Measurements from ENCODE around the gene HDAC4. TPM values are rescaled to one million over a fixed set of nuclear protein-coding genes. Genes with fewer than 3 reads are reported as not detected.
A peak's percentile ranks its signal among the peaks of the same experiment; 100 is the strongest.

The HDAC4 gene
- total RNA-seq, 2 experiments from 2014 or later = 22.6 to 24.5 TPM

DNA sequence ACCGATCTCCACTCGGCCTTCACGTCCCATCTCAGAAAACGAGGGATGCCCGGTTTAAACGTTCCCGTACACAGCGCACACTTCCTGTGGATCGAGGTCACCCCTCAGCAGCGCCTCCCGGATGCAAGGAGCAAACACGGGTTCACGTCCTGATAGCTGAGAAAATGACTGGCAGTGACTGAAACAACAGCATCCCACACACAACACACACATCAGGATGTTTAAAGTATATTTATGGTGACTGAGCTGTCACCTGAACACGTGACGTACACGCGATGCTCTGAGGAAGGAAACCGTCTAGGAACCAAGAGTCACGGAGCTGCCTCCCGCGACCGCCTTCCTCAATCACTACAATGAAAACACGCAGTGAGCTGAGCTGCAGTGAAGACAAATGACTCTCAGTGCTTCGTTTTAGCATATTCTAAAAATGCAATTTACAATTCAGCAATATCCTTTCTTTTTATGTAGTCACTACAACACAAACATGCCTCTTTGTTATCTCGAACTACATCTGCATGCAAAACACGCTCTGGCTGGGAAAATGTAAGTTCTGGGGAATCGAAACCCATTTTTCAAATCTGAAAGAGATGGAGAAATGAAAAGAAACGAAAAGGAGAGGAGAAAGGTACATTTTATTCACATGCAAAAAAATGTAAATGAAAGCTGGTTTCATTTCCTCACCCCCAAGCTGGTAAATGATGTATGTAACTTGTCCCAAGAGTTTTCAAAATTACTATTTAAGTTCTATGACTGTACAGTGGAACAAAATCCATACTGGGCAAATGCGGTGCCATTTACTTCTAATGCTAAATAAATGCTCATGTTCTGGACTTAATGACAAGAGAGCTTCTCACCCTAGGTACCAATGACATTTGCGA lies 19.8 kb downstream of the HDAC4 start:
- no peaks in the 10 kb centered on the region for H3K36me3 Mint-ChIP-seq (ENCODE audit: low read depth)
- intact Hi-C loops (cut with micrococcal nuclease) = no loop called here
- no peaks in the 10 kb centered on the region for H3K9me3 Mint-ChIP-seq
- CTCF ChIA-PET = interaction anchor here (0.6 to 2.5 kb wide), 14 partner anchors 11 to 240 kb away, joined by 3 to 9 read pairs (median 4); no protein-coding TSS in a partner anchor
- POLR2A ChIA-PET = interaction anchor here (0.7 to 2.2 kb wide), 5 partner anchors 20 to 125 kb away, joined by 3 to 10 read pairs (median 4); partner anchors contain the start of gene HDAC4
- H3K4me3 Mint-ChIP-seq = peak overlapping the region; percentile 63
- no peaks in the 10 kb centered on the region for H3K27me3 Mint-ChIP-seq
- DNase-seq (peak; percentile 77), ATAC-seq (peak; percentile 86)
- TF ChIP-seq, protein P1, sequence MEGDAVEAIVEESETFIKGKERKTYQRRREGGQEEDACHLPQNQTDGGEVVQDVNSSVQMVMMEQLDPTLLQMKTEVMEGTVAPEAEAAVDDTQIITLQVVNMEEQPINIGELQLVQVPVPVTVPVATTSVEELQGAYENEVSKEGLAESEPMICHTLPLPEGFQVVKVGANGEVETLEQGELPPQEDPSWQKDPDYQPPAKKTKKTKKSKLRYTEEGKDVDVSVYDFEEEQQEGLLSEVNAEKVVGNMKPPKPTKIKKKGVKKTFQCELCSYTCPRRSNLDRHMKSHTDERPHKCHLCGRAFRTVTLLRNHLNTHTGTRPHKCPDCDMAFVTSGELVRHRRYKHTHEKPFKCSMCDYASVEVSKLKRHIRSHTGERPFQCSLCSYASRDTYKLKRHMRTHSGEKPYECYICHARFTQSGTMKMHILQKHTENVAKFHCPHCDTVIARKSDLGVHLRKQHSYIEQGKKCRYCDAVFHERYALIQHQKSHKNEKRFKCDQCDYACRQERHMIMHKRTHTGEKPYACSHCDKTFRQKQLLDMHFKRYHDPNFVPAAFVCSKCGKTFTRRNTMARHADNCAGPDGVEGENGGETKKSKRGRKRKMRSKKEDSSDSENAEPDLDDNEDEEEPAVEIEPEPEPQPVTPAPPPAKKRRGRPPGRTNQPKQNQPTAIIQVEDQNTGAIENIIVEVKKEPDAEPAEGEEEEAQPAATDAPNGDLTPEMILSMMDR (IDR thresholded peaks at IDR 0.05) = no peak
- H3K27ac Mint-ChIP-seq = peak overlapping the region; percentile 82
- peaks cover 26% of the 10 kb centered on the region for H3K4me1 Mint-ChIP-seq (ENCODE audit: low read depth)

DNA sequence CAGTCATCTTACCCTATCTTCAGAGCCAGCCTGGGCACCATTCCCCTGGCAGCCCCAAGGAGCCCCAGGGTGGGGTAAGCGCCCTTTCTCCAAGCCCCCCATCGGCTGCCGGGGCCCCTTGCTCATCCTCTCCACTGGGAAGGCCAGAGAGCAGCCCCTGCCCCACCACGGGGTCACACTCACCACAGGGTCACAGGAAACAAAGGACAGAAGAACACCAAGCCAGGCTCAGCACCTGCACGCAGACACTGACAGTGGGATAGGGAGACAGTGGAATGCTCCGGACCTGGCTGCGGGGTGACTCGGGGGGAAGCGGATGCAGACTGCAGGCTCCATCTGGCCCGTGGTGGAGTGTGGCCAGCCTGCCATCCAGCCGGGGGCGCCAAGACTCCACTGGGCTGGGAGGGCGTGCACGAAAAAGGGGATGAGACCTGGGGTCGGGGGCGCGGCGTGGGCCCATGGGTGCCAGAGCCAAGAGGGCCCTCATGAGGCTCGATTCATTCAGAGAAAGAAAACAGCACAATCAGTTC lies 21.1 kb downstream of the HDAC4 start:
- H3K4me3 Mint-ChIP-seq = no peak overlapping the region
- POLR2A ChIA-PET = interaction anchor here (1.2 kb wide), 1 partner anchor 113 kb away, joined by 3 read pairs; no protein-coding TSS in a partner anchor
- intact Hi-C loops (cut with micrococcal nuclease) = loop anchor here (10.0 kb wide), 1 partner anchor 55 kb away; no protein-coding TSS in a partner anchor

DNA sequence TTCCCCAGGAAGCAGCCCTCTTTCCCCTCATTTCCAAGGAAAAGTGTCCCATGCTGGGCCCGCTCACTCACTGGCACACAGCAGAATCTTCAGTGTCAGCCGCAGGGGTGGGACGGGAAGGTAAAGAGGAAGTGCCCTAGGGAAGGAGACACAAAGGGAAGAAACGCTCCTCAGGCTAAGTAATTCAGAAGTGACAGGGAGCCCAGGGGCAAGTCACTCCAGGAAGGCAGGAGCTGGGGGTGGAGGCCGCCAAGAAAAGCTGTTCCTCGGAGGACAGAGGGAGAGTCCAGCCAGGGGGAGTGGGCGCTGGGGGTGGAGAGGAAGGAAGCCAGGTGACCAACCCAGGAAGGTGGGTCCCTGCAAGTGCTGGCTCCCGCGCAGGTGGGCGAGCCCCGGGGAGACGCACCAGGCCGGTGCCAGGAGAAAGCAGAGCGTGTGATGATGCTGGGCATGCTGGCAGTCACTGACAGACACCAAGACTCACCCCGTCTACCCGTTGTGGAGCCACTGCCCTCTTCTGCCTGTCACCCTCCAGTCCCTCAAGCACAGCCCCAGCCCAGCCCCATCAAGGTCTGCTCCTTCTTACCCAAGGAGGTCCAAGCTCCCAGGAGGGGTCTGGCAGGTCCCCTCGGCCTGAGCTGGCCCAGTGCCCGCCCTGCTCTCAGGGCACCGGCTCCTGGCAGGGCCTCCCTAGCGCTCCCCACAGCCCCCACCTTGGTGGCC lies 21.7 kb downstream of the HDAC4 start:
- TF ChIP-seq, protein P1 (IDR thresholded peaks at IDR 0.05) = no peak
- H3K27ac Mint-ChIP-seq = no peak overlapping the region
- no peaks in the 10 kb centered on the region for H3K9me3 Mint-ChIP-seq
- ChIA-PET CTCF (interaction anchor here (2.0 kb wide), 1 partner anchor 9 kb away, joined by 8 read pairs; no protein-coding TSS in a partner anchor), POLR2A (interaction anchor here (1.2 kb wide), 1 partner anchor 112 kb away, joined by 3 read pairs; no protein-coding TSS in a partner anchor)
- no peaks in the 10 kb centered on the region for H3K27me3 Mint-ChIP-seq
- H3K4me1 Mint-ChIP-seq (ENCODE audit: low read depth) = peaks cover 26% of the 10 kb centered on the region
- ATAC-seq (no peak), DNase-seq (no peak)
- no peak overlapping the region for H3K4me3 Mint-ChIP-seq
- intact Hi-C loops (cut with micrococcal nuclease) = loop anchor here (10.0 kb wide), 1 partner anchor 54 kb away; no protein-coding TSS in a partner anchor
- no peaks in the 10 kb centered on the region for H3K36me3 Mint-ChIP-seq (ENCODE audit: low read depth)

More for the DNA sequence above, 21.1 kb downstream of the HDAC4 start:
- TF ChIP-seq, protein P1 (IDR thresholded peaks at IDR 0.05) = no peak
- CTCF ChIA-PET = interaction anchor here (0.8 to 2.0 kb wide), 5 partner anchors 9 to 126 kb away, joined by 3 to 8 read pairs (median 3); no protein-coding TSS in a partner anchor
- Mint-ChIP-seq H3K9me3 (no peaks in the 10 kb centered on the region), H3K36me3 (ENCODE audit: low read depth) (no peaks in the 10 kb centered on the region), H3K27ac (no peak overlapping the region), H3K27me3 (no peaks in the 10 kb centered on the region), H3K4me1 (ENCODE audit: low read depth) (peaks cover 26% of the 10 kb centered on the region)
- ATAC-seq (no peak), DNase-seq (no peak)

DNA sequence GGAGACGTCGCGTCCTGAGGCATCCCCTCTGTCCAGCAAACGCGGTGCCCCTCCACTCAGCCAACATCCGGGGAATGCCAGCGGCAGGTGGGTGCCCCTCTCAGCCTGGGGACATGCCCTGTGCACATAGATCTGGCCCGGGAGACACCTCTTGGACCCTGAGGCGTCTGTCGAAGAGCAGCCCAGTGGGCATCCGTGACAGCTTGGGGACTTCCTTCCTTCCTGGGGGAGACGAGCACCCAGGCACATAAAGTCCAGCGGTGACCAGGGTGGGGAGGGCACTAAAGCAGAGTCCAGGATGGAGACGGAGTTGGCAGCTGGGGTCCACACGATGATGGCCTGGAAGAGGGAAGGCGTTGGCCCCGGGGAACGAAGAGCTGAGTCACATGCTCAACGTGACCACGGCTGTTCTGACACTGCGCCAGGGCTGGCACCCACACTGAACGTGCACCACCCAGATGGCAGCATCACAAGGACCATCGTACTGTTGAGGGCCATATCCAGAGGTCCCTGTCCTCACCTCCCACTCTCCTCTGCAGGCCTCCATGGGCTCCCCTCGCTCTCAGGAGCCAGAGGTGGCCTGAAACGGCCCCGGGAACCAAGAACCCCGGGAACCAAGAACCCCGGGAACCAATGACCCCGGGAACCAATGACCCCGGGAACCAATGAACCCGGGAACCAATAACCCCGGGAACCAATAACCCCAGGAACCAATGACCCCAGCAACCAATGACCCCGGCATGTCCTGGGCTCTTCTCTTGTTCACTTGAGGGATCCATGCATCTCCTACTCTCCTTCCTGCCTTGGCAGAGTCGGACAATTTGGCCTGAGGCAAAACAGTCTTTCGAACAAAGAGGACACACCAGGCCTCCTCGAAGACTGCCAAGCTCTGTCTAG lies 22.6 kb downstream of the HDAC4 start:
- Mint-ChIP-seq H3K9me3 (no peaks in the 10 kb centered on the region), H3K4me3 (no peak overlapping the region), H3K27ac (no peak overlapping the region), H3K27me3 (no peaks in the 10 kb centered on the region), H3K36me3 (ENCODE audit: low read depth) (no peaks in the 10 kb centered on the region), H3K4me1 (ENCODE audit: low read depth) (peaks cover 26% of the 10 kb centered on the region)
- intact Hi-C loops (cut with micrococcal nuclease) = loop anchor here (10.0 kb wide), 1 partner anchor 53 kb away; no protein-coding TSS in a partner anchor
- TF ChIP-seq, protein P1 (IDR thresholded peaks at IDR 0.05) = no peak
- DNase-seq (no peak), ATAC-seq (no peak)
- ChIA-PET POLR2A (no interaction called here), CTCF (interaction anchor here (1.1 kb wide), 1 partner anchor 111 kb away, joined by 3 read pairs; no protein-coding TSS in a partner anchor)

Measured in activated CD8-positive, alpha-beta T cell treated with anti-CD3 and anti-CD28 coated beads for 36 hours (primary cell).